D721Med (cell line): Measurements from ENCODE around the gene SYNGAP1.
"Not testable (repeated sequence)": the region's sequence is repeated elsewhere in the genome, so short reads cannot be mapped to it uniquely, and the experiment has no call there.

ENCODE experiments used
- DNase-seq: peaks from one replicate; pipeline ENCODE4 v3.0.0; 2011; ENCODE audit warnings: low spot score; ENCODE audit not compliant: insufficient read length
- FAIRE-seq: peaks from 2 replicates; lab custom pipeline; 2011; peaks lifted over from hg19 to GRCh38; lab: Jason Lieb, UNC
- CTCF ChIP-seq: IDR thresholded peaks from 2 replicates; pipeline ENCODE4 v1.5.1; 2012; ENCODE audit warnings: mild to moderate bottlenecking, control low read depth; ENCODE audit not compliant: insufficient read depth; ENCODE audit errors: missing control alignments

Gene SYNGAP1

GRCh38 chr6:33419580-33420490 lies at the start of gene SYNGAP1:
Gene SYNGAP1, plus strand, starts transcription at chr6:33420065. Its CDS starts 200 bp downstream, at chr6:33420265.
- DNase-seq (no peak), FAIRE-seq (no peak)
- no peak for TF ChIP-seq CTCF

GRCh38 chr6:33371901-33372300 lies 48.0 kb upstream of the SYNGAP1 start:
- not testable (repeated sequence) for FAIRE-seq, DNase-seq

GRCh38 chr6:33372526-33373123 lies 47.2 kb upstream of the SYNGAP1 start:
- FAIRE-seq (no peak), DNase-seq (no peak)
- TF ChIP-seq CTCF = no peak

DNA sequence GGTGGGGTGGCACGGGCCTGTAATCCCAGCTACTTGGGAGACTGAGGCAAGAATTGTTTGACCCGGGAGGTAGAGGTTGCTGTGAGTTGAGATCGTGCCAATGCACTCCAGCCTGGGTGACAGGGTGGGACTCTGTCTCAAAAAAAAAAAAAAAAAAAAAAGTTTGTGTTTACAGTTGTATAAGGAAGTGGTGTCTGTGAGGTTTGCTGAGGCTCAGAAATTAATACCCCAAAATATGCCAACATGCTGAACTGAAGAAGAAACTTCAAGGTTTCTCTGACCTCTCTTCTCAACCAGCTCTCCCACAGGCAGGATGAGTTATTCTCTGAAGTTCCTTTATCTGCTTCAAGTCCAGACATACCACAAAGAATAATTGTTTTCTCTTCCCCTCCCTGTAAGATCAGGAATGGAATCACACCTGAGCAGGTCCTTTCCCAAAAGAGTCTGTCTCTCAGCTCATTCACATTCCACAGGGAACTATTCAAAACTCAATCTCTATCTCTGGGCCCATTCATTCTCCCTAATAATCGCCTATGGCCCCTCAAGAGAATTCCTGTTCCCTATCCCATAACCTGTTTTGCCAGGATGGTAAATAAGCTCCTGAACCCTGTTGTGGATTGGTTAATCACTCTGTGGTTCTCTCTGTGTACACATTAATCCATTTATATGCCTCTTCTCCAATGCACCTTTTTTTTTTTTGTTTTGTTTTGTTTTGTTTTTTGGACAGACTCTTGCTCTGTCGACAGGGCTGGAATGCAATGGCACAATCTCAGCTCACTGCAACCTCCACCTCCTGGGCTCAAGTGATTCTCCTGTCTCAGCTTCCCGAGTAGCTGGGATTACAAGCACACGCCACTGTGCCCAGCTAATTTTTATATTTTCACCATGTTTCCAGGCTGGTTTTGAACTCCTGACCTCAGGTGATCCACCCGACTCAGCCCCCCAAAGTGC lies 45.6 kb upstream of the SYNGAP1 start:
- TF ChIP-seq CTCF = no peak
- DNase-seq (no peak), FAIRE-seq (no peak)

- FAIRE-seq (no peak), DNase-seq (no peak)
- TF ChIP-seq CTCF = no peak
These were observed 44.7 kb upstream of the SYNGAP1 start for GRCh38 chr6:33375143-33375671.

GRCh38 chr6:33377171-33377570 lies 42.7 kb upstream of the SYNGAP1 start:
- FAIRE-seq = no peak
- DNase-seq = no peak
- TF ChIP-seq CTCF = no peak

DNA sequence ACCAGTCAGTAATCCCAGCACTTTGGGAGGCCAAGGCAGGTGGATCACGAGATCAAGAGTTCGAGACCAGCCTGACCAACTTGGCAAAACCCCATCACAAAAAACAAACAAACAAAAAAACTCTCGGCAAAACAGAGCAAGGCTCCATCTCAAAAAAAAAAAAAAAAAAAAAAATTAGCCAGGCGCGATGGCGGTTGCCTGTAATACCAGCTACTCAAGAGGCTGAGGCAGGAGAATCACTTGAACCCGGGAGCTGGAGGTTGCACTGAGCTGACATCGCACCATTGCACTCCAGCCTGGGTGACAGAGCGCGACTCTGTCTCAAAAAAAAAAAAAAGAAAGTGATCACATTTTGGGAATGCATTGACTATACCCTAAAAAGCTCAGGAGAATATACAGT lies 40.7 kb upstream of the SYNGAP1 start:
- not testable (repeated sequence) for DNase-seq, FAIRE-seq
